Inferior parietal cortex (tissue), 1 donor: ENCODE data around the gene AFAP1L2.

Source experiments
- DNase-seq: peaks from one replicate; pipeline ENCODE4 v3.0.0-alpha.2; 2016; ENCODE audit errors: extremely low spot score

The AFAP1L2 gene

GRCh38 chr10:114291516-114291915 lies 112.8 kb downstream of the AFAP1L2 start:
- no peak for DNase-seq

DNA sequence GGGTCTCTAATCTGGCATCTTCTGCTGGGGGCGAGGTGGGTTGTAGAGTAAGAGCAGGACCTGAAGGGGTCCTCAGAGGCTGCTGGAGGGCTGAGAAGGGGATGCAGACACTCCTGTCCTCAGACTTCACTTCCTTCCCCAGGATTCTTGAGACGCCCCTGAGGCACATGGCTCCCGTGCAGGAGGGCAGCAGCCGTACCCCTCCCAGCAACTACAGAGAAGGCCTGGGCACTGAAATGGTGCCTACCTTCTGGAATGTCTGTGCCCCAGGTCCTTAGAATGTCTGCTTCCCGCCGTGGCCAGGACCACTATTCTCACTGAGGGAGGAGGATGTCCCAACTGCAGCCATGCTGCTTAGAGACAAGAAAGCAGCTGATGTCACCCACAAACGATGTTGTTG lies 113.2 kb downstream of the AFAP1L2 start:
- DNase-seq = no peak

DNA sequence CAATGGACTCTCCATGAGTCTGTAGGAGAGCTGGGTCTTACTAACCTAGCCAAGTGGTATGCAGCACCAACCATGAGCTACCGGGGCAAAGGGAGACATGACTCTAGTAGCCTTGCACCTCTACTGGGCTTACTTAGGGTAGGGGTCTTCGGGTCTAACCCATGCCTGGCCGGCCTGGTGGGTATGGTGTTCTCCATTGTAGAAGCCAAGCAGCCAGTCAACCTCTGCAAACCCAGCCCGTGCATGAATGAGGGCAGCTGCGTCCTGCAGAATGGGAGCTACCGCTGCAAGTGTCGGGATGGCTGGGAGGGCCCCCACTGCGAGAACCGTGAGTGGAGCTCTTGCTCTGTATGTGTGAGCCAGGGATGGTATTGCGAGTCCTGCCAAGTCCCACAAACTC lies 114.3 kb downstream of the AFAP1L2 start:
- no peak for DNase-seq

GRCh38 chr10:114289096-114289436 lies 115.2 kb downstream of the AFAP1L2 start:
- DNase-seq = no peak

DNA sequence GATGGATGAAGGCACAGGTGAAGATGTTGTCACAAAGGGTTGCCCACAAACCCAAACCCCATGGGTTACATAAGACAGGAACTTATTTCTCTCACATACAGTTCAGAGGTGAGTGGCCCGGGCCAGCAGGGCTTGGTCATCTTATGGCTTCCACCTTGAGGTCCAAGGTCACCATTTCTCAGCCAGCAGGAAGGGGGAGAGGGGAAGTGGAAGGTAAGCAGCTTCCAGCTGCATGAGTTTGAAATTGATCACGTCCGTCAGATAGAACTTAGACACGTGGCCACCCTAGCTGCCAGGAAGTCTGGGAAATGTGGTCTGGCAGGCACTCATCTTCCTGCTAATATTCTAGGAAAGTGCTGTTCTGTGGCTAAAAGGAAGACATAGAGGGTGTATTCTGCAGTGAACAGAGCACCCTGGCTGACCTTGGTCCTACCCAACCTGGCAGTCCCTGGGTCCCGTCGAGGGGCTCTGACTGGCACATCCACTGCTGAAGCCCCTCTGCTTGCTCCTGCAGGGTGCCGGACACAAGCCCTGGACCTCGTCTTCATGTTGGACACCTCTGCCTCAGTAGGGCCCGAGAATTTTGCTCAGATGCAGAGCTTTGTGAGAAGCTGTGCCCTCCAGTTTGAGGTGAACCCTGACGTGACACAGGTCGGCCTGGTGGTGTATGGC lies 115.7 kb downstream of the AFAP1L2 start:
- no peak for DNase-seq

- no peak for DNase-seq
Measured at GRCh38 chr10:114286921-114287320, 117.4 kb downstream of the AFAP1L2 start.

GRCh38 chr10:114285961-114286441 lies 118.3 kb downstream of the AFAP1L2 start:
- DNase-seq = no peak

- DNase-seq = no peak
Measured at GRCh38 chr10:114284346-114285071, 119.8 kb downstream of the AFAP1L2 start.

- no peak for DNase-seq
Measured at GRCh38 chr10:114283535-114284234, 120.6 kb downstream of the AFAP1L2 start.

GRCh38 chr10:114283091-114283490 lies 121.2 kb downstream of the AFAP1L2 start:
- no peak for DNase-seq

GRCh38 chr10:114282526-114282925 lies 121.8 kb downstream of the AFAP1L2 start:
- DNase-seq = no peak

DNA sequence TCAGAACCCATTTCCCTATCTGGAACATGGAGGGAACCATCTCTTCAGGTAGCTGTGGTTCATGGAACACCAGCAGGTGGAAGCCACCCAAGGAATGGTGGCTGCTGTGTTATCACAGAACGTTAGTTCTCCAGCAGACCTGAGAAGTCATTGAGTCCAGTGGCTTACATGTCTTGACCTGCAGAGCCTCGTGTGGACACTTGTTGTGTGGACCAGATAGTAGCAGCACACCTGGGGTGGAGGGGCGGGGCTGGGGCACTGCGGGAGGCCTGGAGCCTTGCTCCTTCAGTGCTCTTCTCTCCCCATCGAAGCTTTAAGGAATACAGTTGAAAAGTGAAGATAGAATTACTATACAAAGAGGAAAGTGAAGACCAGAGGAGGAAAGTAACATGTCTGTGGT lies 122.8 kb downstream of the AFAP1L2 start:
- no peak for DNase-seq

DNA sequence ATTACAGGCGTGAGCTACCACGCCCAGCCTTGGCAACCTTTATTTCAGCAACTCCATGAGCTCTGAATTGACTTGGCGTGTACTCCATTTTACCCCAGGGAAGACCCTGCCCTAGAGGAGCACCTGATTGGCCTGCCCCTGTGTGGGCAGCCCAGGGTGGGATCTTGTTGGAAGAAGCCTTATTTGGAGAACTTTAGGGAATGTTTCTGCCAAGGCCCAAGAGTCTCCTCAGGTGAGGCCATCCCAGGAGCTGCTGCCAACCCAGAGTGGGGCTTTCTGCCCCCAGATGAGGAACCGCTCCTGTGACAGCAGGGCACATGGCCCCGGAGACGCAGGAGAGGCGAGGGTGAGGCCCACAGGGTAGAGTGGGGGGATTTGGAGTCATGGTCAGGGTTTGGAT lies 123.3 kb downstream of the AFAP1L2 start:
- DNase-seq = no peak

DNA sequence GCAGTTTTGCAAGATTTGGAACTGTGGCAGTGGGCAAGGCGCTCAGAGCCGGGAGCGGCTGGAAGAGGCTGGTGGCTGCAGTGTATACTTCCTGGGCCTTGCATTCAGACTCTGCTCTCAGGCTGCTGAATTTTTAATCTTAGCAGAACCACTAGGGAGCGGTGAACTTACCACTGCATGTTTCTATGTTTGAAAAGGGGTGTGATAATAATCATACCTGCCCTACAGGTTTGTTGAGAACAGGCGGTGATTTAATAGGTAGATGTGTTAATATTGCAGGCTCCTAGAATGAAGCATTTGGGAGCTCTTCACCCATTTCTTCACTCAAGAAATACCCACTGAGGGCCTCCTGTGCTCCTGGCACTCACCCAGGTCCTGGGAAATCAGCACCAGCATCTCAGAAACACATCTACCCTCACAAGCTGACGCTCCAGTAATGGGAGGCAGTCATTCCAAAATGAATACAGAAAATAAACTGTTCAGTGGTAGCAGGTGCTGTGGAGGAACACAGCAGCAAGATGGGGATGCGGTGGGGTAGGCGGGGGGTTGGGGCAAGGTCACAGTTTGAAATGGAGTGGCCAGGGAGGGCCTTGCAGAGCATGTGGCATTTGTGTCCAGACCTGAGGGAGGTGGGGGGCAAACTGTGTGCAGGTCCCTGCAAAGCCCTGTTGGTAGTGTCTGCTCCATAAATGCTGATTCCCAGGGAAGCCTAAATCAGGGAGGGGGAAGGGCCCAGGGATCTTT lies 124.2 kb downstream of the AFAP1L2 start:
- no peak for DNase-seq

DNA sequence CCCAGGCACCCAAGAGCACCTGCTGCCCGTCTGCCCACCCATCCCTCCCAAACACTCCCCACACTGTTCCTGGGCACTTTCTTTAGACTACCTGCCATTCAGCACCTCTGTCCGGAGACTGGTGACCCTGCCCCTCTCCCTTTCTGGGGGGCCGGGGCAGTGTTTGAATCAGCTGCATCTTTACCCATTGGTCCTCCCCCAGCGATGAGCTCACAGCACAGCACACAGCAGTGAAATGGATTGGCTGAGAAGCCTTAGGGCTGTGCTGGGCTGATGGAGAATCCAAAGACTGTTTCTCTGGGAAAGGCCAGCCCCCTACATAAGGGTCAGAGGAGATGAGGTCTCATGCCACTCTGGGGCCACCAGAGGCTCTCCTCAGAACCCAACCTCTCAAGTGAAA lies 125.0 kb downstream of the AFAP1L2 start:
- DNase-seq = no peak

- no peak for DNase-seq
Measured at GRCh38 chr10:114278884-114279191, 125.5 kb downstream of the AFAP1L2 start.

DNA sequence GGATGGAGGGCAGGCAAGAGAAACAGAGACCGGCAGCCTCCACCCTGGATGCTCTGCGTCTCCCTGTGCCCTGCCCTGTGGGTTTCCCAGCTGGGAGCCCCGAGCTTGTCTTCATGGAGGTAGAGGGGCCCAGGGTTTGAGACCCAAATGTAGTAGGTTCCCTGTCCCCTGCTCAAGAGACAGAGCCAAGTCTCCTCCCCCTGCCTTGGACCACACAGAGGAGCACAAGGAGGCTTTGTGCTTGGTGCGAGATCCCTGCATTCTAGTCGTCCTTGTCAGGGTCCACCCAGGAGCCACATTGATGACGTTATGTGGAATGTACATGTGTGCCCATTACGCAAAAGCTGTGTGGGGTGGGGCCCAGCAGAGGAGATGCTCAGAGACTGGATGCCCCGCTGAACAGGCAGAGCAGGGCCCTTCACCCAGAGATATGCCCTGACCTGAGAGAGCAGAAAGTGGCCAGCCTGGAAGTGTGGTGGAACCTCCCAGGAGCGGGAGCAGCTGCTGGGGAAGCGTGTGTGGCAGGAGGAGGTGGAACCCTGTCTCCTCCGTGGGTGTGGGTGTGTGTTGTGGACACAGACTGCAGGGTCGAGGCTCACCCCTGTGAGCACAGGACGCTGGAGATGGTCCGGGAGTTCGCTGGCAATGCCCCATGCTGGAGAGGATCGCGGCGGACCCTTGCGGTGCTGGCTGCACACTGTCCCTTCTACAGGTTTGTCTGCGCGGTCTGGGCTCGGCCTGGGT lies 126.0 kb downstream of the AFAP1L2 start:
- no peak for DNase-seq

DNA sequence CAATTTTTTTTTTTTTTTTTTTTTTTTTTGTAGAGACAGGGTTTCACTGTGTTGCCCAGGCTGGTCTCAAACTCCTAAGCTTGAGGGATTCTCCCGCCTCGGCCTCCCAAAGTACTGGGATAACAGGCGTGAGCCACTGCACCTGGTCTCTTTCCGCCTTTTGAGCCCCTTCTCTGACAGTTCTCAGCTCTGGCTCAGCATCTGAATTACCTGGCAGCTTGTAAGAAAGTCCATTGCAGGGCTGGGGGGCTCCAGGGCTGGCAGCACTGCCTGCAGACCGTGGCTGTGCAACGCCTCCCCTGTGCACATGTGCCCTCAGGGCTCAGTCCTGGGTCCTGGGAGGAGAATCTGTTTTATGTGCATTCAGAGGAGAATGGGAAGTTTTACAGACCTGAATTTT lies 127.6 kb downstream of the AFAP1L2 start:
- DNase-seq = no peak

GRCh38 chr10:114276066-114276465 lies 128.2 kb downstream of the AFAP1L2 start:
- no peak for DNase-seq

DNA sequence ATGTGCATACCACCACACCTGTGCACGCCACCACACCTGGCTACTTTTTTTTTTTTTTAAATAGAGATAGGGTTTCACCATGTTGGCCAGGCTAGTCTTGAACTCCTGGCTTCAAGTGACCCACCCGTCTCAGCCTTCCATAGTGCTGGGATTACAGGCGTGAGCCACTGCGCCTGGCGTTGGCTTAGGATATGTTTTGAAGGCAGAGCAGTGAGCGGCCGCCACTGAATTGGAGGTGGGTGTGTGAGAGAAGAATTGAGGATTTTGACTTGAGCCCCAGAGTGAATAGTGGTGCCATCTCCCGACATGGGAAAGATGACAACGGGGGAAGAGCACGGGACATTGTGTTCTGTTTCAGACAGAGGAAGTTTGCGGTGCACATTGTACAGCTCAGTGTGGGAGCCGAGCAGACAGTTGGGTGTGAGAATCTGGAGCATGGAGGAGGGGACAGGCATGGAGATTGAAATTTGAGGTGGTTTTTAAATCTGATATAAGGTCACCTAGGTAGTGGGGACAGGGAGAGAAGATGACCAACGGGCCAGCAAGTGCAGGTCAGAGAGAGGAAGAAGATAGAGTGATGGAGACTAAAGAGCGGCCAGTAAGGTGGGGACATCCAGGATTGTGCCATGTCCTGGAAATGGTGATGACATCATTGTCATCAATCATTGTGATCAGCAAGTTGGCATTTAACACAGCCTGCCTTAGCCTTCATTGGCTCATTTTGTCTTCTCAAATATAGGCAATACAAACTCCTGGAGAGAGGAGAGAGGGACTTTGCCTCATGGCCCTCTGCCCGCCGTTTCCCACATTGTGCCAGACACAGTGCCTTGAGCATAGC lies 129.5 kb downstream of the AFAP1L2 start:
- no peak for DNase-seq

- no peak for DNase-seq
Measured at GRCh38 chr10:114273910-114274309, 130.4 kb downstream of the AFAP1L2 start.
